ENCODE results near the gene LRP1. TPM values are rescaled to one million over a fixed set of nuclear protein-coding genes. Genes with fewer than 3 reads are reported as not detected.

LRP1 gene
- total RNA-seq, 1 donor from 2014 or later = 95.7 TPM

GRCh38 chr12:57180321-57180989 is 52.2 kb downstream of the LRP1 start:
- no peaks in the 10 kb centered on the region for H3K27me3 Mint-ChIP-seq
- no peaks in the 10 kb centered on the region for H3K4me1 Mint-ChIP-seq (ENCODE audit: low read depth)
- no peak overlapping the region for H3K27ac Mint-ChIP-seq

GRCh38 chr12:57181072-57181471 is 52.8 kb downstream of the LRP1 start:
- no peak overlapping the region for H3K27ac Mint-ChIP-seq
- no peak overlapping the region for H3K4me3 Mint-ChIP-seq (ENCODE audit: low read depth)
- no peaks in the 10 kb centered on the region for H3K9me3 Mint-ChIP-seq (ENCODE audit: low read depth)
- no peaks in the 10 kb centered on the region for H3K4me1 Mint-ChIP-seq (ENCODE audit: low read depth)
- H3K27me3 Mint-ChIP-seq = no peaks in the 10 kb centered on the region
- DNase-seq (ENCODE audit: low spot score, unreplicated experiment) = no peak
- peaks cover 13% of the 10 kb centered on the region for H3K36me3 Mint-ChIP-seq (ENCODE audit: insufficient read depth)
- TF ChIP-seq, protein P1, sequence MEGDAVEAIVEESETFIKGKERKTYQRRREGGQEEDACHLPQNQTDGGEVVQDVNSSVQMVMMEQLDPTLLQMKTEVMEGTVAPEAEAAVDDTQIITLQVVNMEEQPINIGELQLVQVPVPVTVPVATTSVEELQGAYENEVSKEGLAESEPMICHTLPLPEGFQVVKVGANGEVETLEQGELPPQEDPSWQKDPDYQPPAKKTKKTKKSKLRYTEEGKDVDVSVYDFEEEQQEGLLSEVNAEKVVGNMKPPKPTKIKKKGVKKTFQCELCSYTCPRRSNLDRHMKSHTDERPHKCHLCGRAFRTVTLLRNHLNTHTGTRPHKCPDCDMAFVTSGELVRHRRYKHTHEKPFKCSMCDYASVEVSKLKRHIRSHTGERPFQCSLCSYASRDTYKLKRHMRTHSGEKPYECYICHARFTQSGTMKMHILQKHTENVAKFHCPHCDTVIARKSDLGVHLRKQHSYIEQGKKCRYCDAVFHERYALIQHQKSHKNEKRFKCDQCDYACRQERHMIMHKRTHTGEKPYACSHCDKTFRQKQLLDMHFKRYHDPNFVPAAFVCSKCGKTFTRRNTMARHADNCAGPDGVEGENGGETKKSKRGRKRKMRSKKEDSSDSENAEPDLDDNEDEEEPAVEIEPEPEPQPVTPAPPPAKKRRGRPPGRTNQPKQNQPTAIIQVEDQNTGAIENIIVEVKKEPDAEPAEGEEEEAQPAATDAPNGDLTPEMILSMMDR (IDR thresholded peaks at IDR 0.05; ENCODE audit: unreplicated experiment) = no peak

More at GRCh38 chr12:57180321-57180989, 52.2 kb downstream of the LRP1 start:
- H3K36me3 Mint-ChIP-seq (ENCODE audit: insufficient read depth) = peaks cover 17% of the 10 kb centered on the region
- no peak overlapping the region for H3K4me3 Mint-ChIP-seq (ENCODE audit: low read depth)
- H3K9me3 Mint-ChIP-seq (ENCODE audit: low read depth) = no peaks in the 10 kb centered on the region
- DNase-seq (ENCODE audit: low spot score, unreplicated experiment) = no peak
- TF ChIP-seq, protein P1 (IDR thresholded peaks at IDR 0.05; ENCODE audit: unreplicated experiment) = no peak

GRCh38 chr12:57181561-57182155 is 53.4 kb downstream of the LRP1 start:
- peaks cover 10% of the 10 kb centered on the region for H3K36me3 Mint-ChIP-seq (ENCODE audit: insufficient read depth)
- no peaks in the 10 kb centered on the region for H3K27me3 Mint-ChIP-seq
- no peak for DNase-seq (ENCODE audit: low spot score, unreplicated experiment)
- H3K27ac Mint-ChIP-seq = no peak overlapping the region
- no peaks in the 10 kb centered on the region for H3K9me3 Mint-ChIP-seq (ENCODE audit: low read depth)
- TF ChIP-seq, protein P1 (IDR thresholded peaks at IDR 0.05; ENCODE audit: unreplicated experiment) = no peak
- H3K4me3 Mint-ChIP-seq (ENCODE audit: low read depth) = no peak overlapping the region
- no peaks in the 10 kb centered on the region for H3K4me1 Mint-ChIP-seq (ENCODE audit: low read depth)

DNA sequence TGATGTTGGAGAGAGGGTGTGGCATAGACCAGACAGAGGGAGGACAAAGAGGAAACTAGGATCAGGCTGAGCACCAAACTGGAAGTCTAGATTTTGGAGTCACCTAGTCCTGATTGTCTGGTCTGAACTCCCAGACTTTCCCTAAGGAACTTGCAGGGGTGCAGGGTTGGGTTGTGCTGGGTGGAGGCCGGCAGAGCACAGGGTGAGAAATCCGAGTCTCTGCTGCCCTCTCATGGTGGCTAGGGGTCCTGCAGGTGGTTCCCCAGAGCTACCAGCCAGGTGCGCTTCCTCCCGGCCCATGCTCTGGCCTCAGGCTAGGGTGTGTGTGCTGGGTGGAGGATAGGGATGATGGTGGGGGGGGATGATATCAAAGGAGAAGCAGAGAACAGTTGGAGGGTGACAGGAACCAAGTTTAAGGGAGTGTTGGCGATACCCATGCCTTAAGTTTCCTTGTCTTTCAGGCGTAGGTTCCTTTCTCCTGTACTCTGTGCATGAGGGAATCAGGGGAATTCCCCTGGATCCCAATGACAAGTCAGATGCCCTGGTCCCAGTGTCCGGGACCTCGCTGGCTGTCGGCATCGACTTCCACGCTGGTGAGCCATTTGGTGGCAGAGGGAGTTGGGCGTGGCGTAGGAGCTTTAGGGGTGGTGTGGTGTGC is 54.8 kb downstream of the LRP1 start:
- H3K9me3 Mint-ChIP-seq (ENCODE audit: low read depth) = no peaks in the 10 kb centered on the region
- no peak overlapping the region for H3K27ac Mint-ChIP-seq
- peak; percentile 71 for DNase-seq (ENCODE audit: low spot score, unreplicated experiment)
- no peaks in the 10 kb centered on the region for H3K4me1 Mint-ChIP-seq (ENCODE audit: low read depth)
- no peak overlapping the region for H3K4me3 Mint-ChIP-seq (ENCODE audit: low read depth)
- peaks cover 13% of the 10 kb centered on the region for H3K36me3 Mint-ChIP-seq (ENCODE audit: insufficient read depth)
- TF ChIP-seq, protein P1 (IDR thresholded peaks at IDR 0.05; ENCODE audit: unreplicated experiment) = peak; percentile 83
- no peaks in the 10 kb centered on the region for H3K27me3 Mint-ChIP-seq

DNA sequence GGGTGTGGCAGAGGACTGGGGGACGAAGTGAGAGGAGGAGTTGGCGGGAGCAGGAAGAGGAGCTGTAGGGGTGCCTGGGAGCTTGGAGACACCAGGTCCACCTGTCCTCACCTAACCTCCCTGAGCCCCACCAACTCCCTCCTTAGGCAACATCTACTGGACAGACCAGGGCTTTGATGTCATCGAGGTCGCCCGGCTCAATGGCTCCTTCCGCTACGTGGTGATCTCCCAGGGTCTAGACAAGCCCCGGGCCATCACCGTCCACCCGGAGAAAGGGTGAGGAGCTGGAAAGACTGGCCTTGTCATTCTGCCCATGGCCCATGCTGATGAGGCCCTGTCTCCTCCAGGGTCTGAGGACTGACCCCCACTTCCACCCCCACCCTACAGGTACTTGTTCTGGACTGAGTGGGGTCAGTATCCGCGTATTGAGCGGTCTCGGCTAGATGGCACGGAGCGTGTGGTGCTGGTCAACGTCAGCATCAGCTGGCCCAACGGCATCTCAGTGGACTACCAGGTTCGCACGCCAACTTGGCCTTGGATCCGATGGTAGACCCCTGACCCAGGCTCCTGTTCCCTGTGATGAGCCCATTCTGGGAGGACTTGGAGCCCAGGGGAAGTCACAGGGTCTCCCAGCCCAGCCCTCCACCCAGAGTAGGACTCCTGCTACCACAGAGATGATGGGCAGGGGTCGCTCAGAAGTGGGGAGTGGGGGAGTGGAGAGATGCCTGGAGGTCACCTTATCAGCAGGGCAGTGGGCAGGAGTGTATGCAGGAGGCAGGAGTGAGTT is 55.8 kb downstream of the LRP1 start:
- Mint-ChIP-seq H3K27me3 (no peaks in the 10 kb centered on the region), H3K9me3 (ENCODE audit: low read depth) (no peaks in the 10 kb centered on the region), H3K27ac (no peak overlapping the region), H3K36me3 (ENCODE audit: insufficient read depth) (peaks cover 13% of the 10 kb centered on the region), H3K4me1 (ENCODE audit: low read depth) (no peaks in the 10 kb centered on the region), H3K4me3 (ENCODE audit: low read depth) (no peak overlapping the region)
- TF ChIP-seq, protein P1 (IDR thresholded peaks at IDR 0.05; ENCODE audit: unreplicated experiment) = no peak
- no peak for DNase-seq (ENCODE audit: low spot score, unreplicated experiment)
